Right hindlimb (tissue), 1 donor: ENCODE results near the gene LAMA3.
"Not testable (repeated sequence)": the region's sequence is repeated elsewhere in the genome, so short reads cannot be mapped to it uniquely, and the experiment has no call there.

Source experiments
- DNase-seq: peaks from one replicate; pipeline ENCODE4 v3.0.0-alpha.2; 2018

Gene LAMA3

DNA sequence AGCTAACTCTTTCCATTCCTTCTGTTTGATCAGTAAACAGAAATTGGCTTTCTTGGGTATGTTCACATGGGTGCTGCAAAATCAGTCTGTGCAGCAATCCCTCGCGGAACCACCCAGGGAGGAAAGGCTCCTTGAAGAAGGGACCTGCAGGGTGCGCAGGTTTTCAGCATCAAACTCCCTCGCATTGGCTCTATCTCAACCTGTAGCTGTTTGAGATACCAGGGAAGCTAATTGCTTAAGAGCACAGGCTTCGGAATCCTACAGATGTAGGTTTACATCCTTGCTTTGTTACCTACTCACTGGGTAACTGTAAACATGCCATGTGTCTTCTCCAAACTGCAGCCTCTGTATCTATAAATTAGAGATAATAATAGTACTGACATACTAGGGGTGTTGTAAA, 43.2 kb downstream of the LAMA3 start:
- no peak for DNase-seq

DNA sequence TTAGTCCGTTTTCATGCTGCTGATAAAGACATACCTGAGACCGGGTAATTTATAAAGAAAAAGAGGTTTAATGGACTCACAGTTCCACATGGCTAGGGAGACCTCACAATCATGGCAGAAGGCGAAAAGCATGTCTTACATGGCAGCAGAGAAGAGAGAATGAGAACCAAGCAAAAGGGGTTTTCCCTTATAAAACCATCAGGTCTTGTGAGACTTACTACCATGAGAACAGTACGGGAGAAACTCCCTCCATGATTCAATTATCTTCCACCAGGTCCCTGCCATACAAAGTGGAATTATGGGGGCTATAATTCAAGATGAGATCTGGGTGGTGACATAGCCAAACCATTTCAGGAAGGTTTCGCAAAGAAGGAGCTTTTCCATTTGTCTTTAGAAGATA, 44.0 kb downstream of the LAMA3 start:
- not testable (repeated sequence) for DNase-seq

DNA sequence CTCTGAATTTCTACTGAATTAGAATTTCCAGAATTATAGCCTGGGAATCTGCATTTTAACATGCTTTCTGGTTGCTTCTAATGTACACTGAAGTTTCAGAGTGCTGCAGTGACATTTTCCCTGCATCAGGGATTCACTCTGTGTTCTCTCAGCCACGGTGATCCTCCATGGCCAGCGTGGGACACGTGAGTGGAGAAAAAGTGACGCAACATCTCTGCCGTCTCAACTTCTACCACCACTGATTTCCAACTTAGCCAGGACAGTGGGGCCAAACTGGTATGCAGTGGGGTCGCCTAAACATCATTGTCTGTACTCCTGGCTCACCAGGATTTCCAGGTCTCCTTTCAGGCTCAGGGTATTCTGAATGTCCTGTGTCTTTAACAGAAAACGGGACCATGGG, 44.6 kb downstream of the LAMA3 start:
- DNase-seq, result no peak

DNA sequence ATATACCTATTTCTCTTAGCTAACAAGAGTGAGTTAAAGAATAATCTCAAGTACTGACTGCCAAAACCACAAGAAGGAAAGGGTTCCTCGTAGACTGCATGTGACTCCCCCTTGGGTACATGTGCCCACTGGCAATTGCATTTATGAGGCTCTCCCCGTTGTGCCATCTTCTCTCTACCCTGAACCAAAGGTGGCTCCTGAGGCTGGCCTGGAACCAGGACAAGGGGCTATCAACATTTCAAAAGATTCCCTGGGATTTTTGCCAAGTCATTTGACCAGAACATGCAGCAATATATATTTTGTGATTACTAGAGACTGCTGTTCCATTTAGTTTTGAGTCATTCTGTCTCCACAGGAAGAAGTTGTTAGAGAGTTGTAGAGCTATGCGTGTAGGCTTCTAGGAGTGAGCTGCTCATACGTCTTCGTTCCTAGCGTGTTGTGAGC, 45.8 kb downstream of the LAMA3 start:
- DNase-seq, result no peak

DNA sequence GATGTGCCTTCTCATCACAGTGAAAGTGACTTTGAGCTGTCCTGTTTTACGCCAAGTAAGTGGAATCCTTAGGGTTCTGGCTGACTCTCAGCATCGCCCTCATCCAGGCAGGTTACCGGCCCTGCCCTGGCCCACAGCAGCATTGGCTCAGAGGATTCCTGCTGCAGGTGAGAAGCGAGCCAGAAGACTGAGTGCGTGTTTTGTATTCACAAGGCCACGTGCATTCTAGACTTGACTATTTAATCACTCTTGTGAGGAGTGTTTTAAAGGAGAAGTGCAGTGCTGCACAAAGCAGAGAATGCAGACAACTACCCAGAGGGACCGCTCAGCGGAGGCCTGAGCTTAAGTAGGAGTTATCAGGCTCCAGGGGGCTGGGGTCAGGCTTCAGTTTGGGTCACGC, 48.3 kb downstream of the LAMA3 start:
- DNase-seq, result no peak

DNA sequence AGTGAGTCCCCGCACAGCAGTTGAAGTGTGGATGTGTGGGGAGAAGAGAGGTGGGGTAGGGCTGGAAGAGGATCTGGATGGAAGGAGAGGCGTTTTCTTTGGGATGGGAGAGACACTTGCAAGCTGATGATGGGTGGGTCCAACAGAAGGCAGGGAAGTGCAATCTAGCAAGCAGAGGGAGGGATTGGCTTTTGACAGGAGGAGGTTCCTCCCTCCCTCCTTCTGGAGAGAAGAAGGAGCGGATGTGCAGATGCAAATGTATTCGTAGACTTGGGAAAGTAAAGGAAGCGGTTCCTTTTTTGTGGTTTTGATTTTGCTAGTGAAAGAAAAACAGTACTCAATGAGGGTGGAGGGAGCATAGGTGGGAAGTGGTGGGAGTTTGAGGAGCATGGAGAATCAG, 48.9 kb downstream of the LAMA3 start:
- DNase-seq, result no peak

DNA sequence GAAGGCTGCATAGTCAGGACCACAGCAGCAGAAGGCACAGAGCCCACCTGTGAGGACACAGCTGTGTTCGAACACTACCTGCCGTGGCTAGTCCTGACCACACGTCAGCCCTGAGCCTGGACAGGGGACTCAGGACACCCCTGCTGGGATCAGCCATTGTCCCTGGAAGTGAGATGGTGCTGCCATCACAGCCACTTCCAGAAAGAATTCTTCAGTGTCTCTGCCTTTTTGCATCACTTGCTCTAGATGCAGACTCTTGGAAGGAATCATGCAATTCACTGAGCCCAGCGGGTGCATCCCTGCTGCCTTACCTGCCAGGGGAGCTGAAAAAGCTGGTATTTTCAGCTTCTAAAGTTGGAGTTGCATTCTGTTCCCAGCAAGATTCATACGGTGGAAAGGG, 49.3 kb downstream of the LAMA3 start:
- no peak for DNase-seq

DNA sequence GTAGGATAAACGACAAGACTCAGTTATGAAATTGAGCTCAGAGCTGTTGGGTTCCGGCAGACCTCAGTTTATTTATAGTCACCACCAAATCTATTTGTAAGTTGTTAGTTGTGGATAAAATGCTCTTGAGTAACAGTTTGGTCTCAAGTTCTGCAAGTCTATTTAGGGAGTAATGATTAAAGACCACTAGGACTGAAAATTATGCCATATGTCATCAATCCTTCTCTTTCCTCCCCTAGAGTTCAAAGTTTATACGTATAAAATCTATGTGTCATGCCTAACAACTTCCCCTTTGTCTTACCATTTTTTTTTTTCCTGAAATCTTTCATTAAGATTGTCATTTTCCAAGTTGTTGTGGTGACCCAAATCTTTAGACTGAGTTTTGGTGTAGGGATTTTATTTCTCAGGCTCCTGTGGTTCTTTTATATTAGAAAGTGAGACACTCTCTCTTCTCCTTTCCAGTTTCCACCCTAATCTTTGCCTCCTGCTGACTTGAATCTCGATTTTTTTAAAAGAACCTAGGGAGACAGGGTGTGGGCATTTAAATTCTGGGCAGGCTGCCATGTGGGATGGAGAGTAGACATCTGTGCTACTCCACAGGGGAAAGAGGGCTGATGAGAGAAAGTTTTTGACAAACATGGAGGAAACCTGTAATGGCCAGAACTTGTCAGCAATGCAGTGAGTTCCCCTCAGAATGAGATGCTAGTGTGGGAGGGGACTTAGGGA, 51.0 kb downstream of the LAMA3 start:
- DNase-seq, result no peak

DNA sequence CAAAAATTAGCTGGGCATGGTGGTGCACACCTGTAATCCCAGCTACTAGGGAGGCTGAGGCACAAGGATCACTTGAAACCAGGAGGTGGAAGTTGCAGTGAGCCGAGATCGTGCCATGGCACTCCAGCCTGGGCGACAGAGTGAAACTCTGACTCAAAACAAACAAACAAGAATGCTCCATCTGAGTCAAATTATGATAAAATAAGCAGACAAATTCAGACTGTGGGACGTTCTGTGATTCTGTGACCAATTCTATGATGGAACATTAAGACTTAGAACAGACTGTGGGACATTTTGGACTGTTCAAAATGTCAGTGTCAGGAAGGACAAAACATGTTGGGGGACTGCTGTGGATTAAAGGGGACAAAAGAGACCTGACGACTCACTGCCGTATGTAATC, 52.7 kb downstream of the LAMA3 start:
- DNase-seq, result not testable (repeated sequence)

DNA sequence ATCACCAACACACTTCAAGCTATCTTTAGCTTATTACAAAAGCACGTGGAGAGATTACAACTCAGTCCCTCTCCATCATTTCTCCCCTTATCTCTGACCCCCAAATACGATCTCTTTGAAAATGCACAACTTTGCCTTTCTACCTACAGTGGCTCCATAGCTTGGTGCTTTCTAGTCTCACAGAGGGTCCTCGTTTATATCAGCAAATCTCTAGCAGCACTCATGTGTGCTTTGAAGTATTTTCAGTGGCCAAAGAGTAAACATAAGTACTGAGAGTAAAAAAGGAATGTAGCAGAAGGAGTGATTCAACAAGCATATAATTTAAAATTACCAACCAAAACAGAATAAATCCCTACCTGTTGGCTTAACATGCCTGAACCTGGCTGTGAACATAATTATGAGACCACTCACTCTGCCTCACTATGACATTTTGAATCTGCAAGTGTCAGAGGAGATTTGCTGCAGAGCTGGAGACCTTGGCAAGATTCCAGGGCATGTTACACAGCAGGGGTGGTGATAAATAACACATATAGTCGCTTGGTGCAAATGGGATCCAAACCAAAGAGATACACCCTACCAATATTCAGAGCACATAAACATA, 54.6 kb downstream of the LAMA3 start:
- DNase-seq, result no peak

DNA sequence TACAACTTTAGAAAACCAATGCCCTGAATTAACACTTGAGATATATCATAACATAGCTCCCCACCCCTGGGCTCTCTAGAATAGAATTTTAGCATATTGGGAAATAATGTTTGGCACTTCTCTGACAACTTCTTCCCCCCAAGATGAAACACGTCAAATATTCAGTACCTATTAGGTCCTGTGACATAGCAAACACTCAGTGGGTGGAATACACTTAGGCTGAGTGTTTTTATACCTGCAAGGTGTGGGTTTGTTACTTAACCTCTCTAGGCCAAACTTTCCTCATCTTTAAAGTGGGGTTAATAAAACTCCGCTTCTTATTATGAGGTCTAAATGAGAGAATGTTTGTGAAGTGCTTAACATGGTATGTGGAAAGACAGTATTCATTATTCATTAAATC, 56.1 kb downstream of the LAMA3 start:
- no peak for DNase-seq

DNA sequence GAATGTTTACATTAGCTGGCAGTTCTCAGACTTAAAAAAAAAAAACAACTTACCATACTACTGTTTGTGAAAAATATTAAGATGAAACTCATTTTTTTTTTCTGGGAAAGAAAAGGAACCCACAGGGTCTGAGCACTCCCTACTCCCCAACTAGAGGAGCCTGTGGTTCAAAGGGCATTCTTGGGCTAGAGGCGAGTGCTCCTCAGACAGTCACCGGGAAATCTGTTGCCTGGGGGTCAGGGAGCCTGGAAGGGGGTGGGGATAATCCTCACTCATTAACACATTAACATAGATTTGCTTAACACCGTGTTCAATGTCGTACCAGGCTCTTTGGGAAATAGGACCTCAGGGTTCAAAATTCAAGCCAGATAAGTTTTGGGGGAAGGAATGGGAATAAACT, 57.6 kb downstream of the LAMA3 start:
- no peak for DNase-seq

DNA sequence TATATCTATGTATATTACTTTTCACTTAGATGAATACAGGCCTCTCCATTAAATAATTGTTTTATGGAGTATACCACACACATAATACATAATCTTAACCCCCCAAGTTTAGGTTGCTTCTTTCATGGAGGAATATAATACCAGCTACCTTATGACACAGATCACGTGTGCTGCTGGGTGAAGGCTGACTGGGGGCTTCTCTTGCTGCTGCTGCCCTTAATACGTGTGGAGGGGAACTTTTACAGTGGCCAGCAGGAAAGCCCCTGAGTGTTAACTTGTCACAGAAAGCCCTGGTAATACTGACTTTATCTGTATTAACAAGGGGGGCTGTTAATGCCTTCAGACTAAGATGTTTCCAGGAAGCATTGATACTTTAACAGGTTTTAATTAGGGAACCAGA, 63.1 kb downstream of the LAMA3 start:
- no peak for DNase-seq

DNA sequence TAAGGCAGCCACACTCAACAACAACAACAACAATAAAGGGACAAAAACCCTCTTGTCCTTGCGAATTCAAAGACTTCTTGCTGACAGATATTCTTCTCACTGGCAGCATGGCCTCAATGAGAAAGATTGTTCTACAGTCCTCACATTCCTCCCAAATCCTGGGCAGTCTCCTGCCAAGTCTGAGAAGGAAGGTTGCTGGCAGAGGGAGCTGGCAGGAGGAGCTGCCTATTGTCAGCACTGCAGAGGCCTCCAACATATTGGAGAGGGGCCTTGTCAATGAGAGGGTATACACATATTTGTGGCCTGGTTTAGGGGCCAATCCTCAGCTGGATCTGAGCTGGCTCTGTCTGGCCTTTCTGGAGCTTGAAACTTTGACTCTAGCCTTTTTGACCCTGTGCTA, 63.5 kb downstream of the LAMA3 start:
- DNase-seq, result peak; percentile 75

DNA sequence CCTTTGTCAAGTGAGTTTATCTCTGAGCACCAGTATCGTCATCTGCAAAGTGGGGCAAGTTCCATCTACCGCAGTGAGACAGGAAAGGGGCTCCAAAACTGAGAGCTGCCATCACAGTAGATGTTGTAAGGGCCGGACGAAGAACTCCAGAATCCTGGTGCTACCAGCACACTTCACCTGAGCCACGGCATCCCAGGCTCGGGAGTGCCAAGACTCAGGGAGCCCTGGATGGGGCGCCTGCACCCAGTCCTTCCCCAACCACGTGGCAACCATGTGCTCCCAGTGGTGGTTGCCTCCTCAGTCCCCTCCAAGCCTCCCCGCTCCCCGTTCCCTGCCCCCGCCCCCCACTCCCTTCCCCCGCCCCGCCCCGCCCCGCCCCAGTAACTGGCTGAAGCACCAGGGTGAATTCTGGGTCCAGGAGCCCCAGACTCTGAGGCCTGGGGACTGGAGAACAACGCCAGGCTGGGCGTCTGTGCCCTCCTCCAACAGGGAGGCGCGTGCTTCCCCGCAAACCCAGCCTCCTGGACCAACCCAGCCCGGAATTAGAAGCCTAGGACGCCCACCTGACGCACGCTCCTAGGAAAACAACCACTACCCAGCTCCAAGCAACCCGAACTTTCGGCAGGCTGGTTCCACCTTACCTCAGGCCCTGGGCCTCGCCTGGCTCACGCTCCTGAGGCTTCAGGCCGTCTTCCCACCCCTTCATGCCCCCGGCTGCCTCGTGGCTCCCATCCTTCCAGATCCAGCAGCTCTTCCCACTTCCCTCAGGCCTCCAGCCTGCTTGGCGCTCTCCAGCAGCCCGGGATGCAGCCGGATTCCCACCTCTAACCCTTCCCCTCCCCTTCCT, 67.6 kb downstream of the LAMA3 start:
- no peak for DNase-seq

DNA sequence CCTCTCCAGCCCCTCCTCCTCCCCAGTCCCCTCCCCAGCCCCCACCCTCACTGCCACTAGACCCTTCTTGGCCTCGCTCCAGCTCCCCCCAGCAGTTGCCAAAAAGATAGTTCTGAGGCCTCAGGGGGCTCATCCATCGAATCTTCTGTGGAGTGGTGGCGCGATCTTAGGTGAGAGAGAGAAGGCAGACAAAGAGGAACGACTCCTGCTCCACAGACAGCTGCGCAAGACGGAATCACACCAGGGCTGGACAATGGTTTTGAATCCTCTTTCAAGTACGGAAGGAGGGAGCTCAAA, 68.1 kb downstream of the LAMA3 start:
- peak; percentile 41 for DNase-seq

DNA sequence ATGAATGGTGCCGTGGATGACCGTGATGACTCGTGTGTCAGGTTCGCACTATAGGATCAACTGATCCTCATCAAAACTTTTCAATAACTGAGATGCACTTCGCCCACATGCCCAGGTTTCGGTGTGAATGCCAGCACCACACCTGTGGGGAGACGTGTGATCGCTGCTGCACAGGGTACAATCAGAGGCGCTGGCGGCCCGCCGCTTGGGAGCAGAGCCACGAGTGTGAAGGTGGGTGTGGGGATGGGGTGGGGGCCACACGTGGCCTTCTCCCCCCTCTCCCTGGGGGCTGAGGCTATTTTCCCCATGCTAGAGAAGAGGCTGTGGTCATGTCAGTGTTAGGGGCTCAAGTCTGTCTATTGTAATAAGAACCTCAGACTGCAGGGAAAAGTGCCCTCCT, 69.0 kb downstream of the LAMA3 start:
- no peak for DNase-seq

DNA sequence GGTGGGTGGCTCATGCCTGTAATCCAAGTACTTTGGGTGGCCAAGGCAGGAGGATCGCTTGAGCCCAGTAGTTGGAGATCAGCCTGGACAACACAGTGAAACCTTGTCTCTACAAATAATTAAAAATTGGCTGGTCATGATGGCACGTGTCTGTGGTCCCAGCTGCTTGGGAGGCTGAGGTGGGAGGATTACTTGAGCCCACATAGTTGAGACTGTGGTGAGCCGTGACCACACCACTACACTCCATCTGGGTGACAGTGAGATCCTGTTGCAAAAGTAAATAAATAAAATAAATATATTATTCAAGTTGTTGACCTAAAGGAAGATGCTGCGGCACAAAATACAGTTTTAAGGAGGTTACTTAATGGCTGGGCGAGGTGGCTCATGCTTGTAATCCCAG, 72.7 kb downstream of the LAMA3 start:
- no peak for DNase-seq

DNA sequence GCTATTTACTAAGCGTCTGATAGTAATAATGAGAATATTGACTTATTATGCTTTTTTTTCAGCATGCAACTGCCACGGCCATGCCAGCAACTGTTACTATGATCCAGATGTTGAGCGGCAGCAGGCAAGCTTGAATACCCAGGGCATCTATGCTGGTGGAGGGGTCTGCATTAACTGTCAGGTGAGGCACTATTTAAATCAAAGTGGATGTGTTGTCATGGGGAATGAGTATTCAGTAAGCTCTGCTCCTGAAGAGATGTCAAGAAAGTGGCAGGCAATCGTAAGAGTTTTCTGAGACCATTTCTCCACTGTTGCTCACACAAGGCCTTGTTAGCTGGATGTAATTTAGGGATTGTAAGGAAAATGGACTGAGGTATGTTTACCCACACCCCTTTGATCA, 74.1 kb downstream of the LAMA3 start:
- DNase-seq, result no peak

DNA sequence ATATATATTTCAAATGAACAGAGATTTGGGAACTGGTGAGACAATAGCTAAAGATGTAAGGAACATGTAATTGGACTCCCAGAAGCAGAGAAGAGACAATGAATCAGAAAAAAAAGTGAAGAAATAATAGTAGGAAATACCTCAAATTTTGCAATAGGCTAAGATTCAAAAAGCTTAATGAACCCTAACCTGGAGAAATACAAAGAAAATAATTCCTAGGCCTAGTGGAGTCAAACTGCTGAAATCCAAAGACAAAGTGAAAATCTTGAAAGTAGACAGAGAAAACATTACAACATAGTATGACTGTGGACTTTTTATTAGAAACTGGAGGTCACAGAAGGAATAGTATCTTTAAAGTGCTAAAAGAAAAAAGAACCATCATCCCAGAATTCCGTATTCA, 76.7 kb downstream of the LAMA3 start:
- no peak for DNase-seq

DNA sequence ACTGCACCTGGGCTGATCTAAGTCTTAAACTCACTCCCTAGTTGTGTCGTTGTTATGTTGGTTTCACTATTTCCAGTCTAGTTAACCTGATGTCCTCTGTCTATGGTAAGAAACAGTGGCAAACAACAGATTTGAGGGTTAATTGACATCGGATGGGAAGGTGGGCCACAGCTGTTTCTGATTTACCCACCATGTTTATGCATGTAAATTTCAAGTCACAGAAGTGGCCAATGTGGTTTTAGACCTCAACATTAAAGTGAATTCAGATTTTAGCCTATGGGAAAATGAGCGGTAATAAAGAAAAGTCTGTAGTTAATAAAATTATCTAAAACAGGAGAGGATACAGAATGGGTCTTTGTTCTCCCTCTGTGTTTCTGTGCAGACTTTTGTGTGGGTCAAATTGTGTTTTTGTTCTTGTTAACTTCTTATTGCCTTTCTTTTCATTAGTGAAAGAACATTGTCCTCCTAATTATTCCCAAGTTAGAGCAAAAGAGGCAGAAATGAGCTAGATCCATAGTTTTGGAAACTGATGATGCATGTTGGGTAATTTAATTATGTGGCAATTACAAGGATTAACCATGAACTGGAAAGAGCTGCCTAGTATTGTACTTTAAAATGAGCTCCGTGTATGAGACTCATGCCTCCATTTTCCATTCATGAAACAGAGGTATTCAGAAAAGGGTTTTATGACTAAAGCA, 83.2 kb downstream of the LAMA3 start:
- no peak for DNase-seq

DNA sequence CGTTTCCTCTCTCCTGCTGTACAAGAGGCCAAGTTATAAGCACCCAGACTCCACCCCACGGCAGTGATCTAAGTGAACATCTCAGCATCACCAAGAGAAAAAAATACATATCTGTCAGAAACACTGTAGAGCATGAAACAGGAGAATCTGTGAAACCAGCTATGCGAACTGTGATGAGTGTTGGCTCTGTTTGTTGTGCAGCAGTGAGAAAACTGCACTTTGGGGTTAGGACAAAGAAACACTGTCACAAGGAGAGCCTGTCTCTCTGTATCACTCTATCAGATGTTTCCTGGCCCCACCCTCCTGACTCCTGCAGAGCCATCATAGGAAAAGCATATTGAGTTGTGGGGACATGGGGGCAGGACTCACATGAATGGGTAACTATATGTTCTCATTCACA, 87.1 kb downstream of the LAMA3 start:
- DNase-seq, result no peak

DNA sequence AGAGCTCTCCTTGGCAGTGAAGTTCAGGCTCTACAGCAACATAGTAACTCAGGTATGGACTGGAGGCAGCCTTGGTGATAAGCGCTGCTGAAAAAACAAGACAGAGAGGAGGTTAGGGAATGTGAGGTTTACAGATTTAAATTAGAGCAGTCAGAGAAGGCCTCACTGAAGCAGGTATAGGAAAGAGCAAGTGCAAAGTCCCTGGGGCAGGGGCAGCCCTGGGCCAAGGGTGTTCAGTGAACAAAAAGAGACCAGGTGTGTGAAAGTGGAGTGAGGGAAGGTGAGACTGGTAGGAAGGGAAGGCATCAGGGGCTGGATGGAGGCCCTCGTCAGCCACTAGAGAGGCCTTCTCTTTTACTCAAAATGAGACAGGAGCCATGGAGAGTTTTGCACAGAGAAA, 89.6 kb downstream of the LAMA3 start:
- DNase-seq, result no peak
